Activated CD4-positive, CD25-positive, alpha-beta regulatory T cell treated with anti-CD3 and anti-CD28 coated beads, Interleukin-2, amount 50 U/mL, for 72 hours (primary cell): Measurements from ENCODE around the gene LFNG.

Experiments used
- DNase-seq: peaks from one replicate; pipeline ENCODE4 v3.0.0; 2021

The LFNG gene

GRCh38 chr7:2504128-2504888 is 15.3 kb upstream of the LFNG start:
- no peak for DNase-seq

DNA sequence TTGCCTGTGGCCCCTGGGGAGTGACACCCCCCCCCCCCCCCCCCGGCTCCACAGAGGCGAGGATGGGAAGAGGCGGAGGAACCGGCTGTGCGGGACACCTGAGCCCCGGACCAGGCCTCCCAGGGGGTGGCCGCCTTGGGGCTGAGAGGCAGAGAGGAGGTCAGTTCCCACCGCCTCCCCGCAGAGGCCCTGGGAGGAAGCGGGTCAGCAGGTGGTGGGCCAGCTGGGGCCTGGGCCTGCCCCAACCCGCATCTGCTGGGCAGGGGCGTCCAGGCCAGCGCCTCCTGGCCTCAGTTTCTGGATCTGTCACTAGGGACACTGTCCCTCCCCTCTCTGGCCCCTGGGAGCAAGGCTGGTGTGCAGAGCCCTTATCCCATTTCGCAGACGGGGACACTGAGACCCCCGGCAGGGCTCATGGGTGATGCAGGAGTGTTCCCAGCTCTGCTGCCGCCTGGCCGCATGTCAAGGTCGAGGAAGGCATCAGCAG is 14.6 kb upstream of the LFNG start:
- no peak for DNase-seq

DNA sequence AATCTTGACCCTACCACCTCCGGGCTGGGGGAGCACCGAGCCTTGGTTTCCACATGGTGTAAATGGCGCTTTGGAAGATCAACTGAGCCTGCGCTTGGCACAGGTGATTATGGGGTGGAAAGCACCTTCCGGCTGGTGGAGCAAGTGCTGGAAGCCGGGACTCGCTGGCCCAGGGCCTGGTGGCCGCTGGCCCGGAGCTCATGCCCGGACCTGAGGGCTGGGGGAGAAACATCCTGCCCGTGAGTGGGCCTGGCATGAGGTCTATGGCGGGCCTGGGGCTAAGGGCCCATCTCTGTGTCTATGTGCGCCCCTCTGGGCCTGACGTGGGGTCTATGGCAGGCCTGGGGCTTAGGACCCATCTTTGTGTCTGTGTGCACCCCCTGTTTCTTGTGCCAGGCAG is 14.2 kb upstream of the LFNG start:
- no peak for DNase-seq

DNA sequence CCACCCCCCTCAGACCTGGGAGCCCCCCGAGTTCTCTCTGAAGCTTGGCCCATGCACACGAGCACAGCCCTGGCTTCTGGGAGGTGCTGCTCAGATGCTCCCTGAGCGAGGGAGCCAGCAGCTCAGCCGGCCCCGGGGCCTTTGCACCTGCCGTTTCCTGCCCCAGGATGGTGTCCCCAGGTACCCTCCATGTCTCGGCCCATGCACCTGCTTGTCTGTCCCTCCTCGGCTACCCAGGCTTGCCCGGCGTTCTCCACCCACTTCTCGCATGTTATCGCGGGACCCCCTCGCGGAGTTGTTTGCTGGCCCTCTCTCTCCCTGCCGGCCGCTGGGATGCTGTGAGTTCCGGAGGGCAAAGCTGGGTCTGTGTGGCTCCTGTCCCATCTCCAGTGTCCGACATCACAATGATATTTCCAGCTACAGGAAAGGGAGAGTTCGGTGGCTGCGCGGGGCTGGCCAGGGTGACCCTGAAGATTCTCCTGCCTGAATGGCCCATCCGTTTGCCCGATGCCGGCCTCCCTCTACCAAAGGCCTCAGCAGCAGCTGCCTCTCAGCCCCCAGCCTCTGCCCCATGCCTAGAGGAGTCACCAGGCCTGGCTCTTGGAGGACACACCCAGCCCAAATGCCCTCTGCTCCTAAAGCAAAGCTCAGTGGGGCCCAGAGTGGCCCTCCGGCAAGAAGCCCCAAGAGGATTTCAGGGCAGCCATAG is 12.2 kb upstream of the LFNG start:
- DNase-seq: no peak

DNA sequence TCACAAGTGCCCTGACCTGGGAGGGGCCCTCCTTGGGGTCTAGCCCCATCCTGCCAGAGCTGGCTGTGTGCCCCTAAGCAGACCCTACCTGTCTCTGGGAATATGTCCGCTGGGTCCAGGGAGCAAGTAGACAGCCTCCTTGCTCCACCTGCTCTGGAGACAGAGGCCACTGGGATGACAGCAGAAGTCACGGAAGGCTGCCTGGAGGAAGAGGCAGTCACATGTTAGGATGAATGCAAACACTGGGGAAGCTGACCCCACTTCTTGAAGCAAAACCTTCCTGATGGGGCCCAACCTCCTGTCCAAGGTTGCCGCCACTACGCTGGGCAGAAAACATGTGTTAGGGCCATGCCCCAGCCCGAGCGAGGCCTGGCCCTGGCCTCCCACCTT is 11.7 kb upstream of the LFNG start:
- DNase-seq: no peak

GRCh38 chr7:2508327-2509215 is 11.0 kb upstream of the LFNG start:
- DNase-seq: peak; percentile 63

DNA sequence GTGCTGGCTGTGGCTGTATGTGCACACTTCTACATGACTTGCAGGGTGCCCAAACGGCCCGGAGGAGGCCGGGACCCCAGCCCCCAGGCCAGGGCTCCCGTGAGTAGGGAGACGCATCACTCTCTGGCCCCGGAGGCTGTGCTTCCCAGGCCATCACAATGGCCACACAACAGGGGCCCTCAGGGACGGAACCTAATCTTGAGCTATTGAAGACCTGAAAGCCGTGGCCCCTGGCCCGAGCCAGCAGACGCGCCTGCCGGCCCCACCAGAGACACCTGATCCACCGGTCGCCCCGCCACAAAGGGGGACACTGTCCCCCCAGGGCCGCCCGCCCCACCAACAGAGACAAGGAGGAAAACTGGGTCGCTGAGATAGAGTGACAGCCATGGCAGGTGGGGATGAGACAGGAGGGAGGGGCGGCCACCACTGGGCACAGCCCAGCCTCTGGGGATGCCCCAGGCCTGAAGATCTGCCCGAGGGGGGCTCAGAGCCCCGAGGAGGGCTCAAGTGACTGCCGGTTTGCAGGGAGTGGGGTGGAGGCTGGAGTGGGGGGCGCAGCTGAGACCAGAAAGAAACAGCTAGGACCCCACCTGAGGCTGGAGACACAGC is 10.2 kb upstream of the LFNG start:
- DNase-seq: no peak

DNA sequence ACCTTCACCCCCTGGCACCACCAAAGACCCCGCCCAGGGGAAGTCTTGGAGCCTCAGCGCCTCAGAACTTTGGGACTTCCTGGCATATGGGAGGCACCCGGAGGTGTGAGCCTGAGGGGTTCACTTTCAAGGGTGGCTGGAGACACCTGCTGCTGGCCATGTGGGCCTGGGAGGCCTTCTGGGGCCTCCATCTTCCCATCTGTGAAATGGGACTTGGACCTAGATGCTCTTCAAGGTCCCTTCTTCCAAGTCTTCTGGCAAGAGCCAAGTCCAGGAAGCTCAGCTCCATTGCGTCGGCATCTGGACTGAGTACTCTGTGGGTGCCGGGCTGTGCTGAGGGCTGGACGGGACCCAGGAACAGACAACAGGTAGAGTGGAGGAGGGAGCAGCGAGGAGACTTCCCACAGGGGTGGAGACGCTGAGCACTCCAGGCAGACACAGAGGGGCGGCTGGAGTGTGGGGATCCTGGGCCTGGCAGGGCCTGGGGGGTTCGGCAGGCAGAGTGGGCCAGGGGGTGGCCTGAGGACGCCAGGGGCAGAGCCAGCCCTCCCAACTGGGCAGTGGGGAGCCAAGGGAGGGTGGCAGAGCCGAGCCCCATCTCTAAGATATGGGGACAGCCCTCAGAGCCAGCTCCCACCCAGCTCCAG is 9.3 kb upstream of the LFNG start:
- no peak for DNase-seq

DNA sequence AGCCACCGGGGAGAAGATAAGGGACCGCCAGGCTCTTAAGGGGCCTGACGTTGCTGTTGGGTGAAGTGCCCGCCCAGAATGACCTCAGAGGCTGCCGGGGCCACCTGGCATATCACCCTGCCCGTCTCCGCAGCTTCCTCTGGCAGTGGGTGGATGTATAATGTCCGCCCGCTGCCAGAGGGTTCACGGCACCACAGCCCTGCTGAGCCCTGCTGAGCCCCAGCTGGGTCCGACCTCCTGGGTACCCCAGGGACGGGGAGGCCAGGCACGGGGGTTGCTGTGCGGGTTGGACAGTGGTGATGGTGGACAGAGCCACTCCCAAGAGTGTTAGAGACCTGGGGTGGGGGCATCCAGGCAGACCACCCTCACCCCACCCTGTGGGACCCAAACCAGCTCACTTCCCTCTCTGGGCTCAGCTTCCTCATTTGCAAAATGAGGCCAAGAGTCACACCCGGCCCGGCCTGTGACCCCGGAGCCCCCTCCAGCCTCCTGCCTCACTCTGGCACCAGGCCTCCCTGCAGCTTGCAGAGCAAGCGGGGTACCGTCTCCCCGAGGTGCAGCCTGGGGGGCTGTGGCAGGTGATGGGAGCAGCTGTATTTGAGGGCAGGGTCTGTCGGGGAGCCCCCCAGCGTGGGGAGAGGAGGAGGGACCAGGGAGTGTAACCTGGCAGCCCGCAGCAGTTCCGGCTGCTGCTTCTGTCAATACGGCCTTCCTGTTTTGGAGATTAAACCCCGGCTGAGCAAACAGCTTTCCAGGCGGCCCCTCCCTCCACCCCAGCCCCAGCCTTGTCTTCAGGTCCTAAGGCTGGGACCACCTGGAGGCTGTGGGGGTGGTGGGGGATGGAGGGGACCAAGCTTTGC is 8.4 kb upstream of the LFNG start:
- peak; percentile 69 for DNase-seq

DNA sequence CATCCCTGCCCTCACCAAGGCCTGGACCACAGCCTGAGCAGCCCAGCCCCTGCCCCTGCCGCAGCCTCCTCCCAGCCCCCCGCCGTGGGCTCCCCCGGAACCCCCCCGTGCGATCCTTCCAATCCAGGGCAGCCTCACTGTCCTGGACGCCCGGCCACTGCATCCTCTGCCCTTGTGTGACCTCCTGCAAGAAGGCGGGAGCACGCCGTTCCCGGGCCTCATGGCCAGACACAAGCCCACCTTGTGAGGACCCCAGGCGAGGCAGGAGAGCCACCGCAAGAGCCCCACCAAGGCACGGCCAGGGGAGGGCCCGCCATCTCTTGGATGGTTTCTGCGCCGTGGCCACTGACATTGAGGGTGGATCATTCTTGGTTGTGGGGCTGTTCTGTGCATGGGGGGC is 7.8 kb upstream of the LFNG start:
- DNase-seq: no peak

GRCh38 chr7:2512179-2512661 is 7.4 kb upstream of the LFNG start:
- no peak for DNase-seq

DNA sequence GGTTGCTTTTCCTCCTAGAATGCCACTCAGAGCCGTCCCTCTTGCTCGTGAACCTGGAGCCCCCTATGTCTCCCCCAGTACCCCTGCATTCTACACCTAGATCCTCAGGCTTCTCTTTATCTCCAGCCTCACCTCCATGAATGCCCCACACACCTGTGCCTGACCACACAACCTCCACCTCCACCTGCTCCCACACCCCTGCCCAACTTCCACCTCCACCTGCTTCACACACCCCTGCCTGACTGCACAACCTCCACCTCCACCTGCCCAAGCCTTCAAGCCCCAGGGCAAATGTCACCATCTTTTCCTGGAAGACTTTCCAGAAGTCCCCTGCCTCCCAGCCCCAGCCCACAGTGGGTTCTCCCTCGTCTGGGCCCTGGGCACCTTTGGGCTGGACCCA is 6.9 kb upstream of the LFNG start:
- DNase-seq: no peak

DNA sequence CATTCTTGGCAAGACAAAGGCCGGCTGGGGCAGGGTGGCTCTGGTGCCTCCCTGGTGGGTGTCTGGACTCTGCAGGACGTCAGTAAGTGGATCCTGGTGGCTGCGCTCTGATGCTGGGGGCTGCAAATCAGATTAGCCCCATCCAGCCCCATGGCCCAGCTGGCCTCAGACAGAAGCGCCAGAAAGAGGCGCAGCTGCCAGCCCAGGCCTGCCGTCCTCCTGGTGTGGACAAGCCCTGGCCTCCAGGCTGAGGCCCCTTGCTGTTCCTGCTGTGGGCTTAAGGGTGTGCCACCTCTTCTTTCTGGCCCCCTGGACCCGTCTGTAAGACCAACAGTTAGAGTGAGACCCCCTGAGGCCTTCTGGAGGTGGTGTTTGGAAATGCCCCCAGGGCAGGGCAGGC is 5.9 kb upstream of the LFNG start:
- no peak for DNase-seq

- DNase-seq: no peak
Observed at GRCh38 chr7:2514473-2515423, 4.8 kb upstream of the LFNG start.

- DNase-seq: no peak
Observed at GRCh38 chr7:2515424-2516193, 4.0 kb upstream of the LFNG start.

- no peak for DNase-seq
Observed at GRCh38 chr7:2516194-2516555, 3.4 kb upstream of the LFNG start.

DNA sequence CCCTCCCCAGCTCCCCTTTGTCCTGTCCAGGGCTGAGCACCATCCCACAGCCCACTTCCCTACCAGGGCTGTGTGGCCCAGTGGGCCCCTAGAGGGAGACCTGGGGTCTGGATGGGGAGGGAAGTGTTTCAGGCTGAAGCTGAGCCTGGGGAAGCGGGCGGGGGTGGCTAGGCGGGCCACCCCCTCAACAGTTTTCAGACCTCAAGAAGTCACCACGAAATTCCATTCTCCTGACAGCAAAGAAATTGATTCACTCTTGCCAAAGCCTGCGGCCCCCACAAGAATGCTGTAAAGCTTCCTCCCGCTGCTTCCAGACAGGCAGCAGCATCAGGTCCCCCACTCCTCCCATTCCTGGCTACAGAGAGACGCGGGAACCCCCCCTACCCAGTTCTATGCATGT is 2.5 kb upstream of the LFNG start:
- DNase-seq: no peak

- DNase-seq: no peak
Observed at GRCh38 chr7:2517678-2518507, 1.7 kb upstream of the LFNG start.

GRCh38 chr7:2518737-2519118 is 846 bp upstream of the LFNG start:
- no peak for DNase-seq
